Activated T-helper 1 cell treated with Interleukin-2 at 50 U/mL for 16 hours (primary cell): ENCODE data around the gene PDCD5.
"Not testable (repeated sequence)": the region's sequence is repeated elsewhere in the genome, so short reads cannot be mapped to it uniquely, and the experiment has no call there.

ENCODE experiments used
- DNase-seq: peaks from one replicate; pipeline ENCODE4 v3.0.0-alpha.2; 2020; ENCODE audit warnings: low read depth

PDCD5 gene

DNA sequence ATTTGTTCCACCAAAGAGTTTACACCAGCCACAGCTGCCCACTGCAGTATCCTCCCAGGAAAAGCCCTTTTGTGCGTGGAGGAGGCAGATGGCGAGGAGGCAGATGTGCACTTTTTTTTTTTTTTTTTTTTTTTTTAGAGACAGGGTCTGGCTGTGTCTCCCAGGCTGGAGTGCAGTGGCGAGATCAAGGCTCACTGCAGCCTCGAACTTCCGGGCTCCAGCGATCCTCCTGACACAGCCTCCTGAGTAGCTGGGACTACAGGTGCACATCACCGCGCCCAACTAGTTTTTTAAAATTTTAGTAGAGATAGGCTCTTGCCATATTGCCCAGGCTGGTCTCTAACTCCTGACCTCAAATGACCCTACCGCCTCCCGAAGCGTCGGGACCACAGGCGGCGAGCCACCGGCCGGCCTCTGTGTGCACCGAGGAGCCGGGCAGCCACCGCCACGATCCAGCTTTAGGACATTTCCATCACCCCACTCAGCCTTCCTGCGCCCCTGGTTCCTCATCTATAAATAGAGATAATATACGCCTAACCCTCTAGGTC, 563 bp upstream of the PDCD5 start:
- DNase-seq, result no peak

DNA sequence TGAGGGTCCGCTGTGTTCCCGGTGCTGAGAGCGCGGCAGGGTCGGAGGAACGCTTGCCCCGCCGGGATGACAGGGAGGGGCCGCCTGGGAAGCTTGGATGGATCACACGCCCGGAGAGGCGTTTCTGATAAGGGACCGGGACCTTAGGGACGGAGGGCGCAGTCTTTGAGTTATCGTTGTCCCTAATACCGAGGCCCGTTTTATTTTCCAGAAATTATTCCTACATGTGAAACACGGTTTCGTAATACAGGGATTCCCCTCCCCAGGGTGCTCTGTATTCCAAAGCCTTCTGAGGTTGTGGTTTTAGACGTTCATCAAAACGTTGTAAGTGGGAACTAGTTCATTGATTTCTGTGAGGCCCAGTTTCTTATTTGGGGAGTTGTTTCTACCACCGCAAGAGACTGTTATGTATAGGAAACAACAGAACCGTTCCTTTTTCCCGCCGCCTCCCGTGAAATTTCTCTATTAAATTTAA, 752 bp downstream of the PDCD5 start:
- no peak for DNase-seq

DNA sequence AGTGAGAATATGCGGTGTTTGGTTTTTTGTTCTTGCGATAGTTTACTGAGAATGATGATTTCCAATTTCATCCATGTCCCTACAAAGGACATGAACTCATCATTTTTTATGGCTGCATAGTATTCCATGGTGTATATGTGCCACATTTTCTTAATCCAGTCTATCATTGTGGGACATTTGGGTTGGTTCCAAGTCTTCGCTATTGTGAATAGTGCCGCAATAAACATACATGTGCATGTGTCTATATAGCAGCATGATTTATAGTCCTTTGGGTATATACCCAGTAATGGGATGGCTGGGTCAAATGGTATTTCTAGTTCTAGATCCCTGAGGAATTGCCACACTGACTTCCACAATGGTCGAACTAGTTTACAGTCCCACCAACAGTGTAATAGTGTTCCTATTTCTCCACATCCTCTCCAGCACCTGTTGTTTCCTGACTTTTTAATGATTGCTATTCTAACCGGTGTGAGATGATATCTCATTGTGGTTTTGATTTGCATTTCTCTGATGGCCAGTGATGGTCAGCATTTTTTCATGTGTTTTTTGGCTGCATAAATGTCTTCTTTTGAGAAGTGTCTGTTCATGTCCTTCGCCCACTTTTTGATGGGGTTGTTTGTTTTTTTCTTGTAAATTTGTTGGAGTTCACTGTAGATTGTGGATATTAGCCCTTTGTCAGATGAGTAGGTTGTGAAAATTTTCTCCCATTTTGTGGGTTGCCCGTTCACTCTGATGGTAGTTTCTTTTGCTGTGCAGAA, 6.9 kb downstream of the PDCD5 start:
- DNase-seq, result not testable (repeated sequence)

DNA sequence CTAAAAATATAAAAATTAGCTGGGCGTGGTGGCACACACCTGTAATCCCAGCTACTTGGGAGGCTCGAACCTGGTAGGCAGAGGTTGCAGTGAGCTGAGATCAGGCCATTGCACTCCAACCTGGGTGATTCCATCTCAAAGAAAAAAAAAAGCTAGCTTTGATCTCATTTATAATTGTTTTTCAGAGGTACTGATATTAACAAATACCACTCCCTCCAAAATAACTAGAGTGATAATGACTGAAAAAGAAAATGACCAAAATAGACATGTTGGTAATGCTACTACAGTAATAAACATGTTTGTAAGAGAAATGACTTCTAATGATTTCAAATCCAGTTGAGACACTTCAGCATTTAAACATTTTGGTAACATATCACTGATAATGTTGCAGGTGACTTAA, 13.0 kb downstream of the PDCD5 start:
- no peak for DNase-seq

DNA sequence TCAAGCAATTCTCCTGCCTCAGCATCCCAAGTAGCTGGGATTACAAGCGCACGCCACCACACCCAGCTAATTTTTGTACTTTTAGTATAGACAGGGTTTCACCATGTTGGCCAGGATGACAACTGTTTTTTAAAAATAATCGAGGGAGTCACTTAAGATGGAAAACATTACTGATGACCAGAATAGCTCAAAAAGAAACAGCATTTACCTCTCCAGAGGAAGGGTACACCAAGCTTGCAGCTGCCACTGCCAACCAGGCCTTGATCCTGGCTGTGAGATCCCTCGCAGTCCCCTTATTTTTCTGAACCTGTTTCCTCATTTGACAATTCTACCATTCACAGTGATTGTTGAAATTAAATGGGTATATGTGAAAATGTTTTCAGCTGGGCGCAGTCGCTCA, 14.5 kb downstream of the PDCD5 start:
- no peak for DNase-seq

DNA sequence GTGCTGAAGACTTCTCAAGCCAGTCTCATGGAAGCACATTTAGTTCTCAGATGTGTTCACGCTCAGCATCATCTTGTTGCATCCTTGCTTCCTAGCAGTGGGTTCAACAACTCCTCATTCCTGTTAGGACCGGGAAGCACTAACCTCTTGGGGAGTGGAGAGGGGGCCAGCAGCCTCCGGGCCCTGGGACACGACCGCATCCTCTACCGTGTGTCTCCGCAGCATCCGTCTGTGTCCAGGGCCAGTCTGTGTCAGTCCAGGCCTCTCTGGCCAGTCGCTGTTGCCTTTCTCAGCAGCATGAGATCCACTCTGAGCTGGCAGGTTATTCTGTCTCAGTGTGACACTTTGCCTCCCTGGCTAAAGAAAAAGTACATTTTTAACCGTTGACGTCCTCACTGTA, 17.0 kb downstream of the PDCD5 start:
- DNase-seq, result no peak

DNA sequence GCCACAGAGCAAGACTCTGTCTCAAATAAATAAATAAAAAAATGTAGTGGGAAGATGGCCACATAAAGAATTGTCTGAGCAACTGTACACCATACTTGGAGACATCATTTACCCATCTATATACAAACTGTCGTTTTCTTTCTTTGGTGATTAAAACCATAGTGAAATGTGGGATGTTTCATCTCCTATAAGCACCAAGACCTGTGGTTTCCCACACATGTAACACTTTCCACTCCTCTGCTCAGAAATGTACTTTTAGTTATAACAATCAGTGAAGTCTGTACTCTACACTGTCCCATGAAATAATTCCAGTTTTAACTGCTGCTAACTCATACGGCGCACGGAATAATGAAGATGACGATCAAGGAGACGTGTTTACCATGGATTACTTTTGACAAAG, 18.3 kb downstream of the PDCD5 start:
- DNase-seq, result no peak

DNA sequence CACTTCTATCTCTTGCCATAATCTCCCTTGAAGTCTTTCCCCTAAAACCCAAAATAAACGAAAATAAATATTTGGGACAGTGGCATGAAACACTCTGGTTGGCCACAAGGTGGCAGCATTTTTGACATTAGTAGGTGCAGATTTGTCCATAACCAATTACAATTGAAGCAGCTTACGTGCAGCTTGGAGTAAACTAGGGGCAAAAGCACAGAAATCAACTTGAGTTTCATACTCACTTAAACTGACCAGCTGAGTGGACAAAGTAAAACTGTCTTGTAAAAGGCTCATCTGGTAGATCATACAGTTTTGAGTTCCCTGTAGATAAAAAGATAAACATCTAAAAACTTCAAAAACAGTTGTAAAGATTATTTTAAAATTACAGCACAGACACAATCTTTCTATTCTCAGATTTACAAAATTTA, 18.8 kb downstream of the PDCD5 start:
- no peak for DNase-seq

DNA sequence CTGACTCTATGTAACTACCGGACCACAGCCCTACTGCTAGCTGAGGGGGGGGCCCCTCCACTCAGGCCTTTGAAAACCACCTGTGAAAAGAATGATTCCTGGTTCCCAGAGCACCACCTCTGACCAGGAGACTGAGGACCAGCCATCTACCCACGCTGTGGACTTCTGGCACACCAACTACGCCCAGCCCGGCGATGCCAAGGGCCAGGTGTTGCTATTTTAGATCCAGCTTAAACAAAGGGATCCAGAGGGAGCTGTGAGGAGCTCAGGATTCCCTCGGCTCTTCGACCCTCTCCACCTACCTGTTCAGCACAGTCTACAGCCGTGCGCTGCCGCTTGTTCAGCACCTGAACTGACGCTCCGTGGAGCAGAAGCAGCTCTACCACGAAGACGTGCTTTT, 23.0 kb downstream of the PDCD5 start:
- DNase-seq, result no peak

DNA sequence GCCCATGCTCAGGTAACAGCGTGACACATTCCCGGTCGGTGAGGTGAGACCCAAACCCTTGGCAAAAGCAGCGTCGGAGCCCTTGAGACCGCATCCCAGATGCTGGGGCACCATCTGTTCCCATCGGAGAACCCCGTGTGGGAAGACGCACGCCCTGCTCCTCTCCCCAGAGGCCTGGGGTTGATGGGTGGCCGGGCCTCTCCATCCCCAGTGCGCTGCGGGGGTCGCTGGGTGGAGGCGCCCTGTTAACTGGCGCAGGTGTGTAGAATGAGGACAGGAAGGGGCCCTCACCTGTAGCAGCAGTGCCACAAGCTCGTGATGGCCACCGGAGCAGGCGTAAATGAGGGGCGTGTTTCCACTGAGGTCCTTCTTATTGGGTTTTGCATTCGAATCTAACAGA, 24.6 kb downstream of the PDCD5 start:
- no peak for DNase-seq

DNA sequence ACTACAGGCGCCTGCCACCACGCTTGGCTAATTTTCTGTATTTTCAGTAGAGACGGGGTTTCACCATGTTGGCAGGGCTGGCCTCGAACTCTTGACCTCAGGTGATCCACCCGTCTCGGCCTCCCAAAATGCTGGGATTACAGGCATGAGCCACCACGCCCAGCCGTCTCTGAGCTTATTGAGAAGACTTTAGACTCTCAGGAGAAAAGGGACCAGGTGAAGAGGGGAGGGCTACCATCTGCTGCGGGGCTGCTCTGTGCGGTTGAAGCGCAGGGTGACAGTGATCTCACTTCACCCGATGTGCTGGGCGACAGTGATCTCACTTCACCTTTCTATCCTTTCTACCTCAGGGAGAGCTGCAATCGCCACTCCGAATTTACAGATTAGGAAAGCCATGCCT, 25.3 kb downstream of the PDCD5 start:
- no peak for DNase-seq

DNA sequence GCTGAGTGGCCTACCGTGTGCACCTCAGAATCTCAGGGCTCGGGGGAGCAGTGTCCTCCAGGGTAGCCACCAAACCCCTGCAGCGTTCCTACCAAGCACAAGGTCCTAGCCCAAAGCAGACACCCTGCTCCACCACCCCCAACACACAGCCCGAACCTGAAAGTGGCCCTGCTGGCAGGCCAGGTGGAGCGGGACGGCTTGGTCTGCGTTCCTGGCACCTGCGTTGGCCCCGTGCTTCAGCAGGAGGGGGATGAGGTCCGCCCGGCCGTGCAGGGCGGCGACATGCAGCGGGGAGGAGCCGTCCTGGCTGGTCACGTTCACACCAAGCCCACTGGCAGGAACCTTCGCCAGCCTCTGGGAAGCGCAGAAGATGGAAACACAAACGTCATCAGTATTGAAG, 26.5 kb downstream of the PDCD5 start:
- no peak for DNase-seq

DNA sequence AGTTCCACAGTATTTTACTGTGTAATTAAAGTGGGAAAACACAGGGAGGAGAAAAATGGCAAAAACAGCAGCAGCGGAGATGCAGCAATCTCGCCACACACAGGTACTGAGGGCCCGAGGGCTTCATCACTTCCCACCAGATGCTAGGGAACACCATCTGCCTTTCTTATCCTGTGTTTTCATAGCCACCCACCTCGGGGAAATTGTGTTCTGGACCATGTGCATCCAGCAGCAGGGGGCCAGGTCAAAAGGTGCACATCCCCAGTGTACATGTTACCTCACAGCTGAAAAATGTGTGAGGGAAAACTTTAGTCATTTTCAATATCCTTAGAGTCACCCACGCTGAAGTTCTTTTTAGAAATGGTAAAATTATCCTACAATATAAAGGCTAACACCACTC, 30.2 kb downstream of the PDCD5 start:
- DNase-seq, result no peak

DNA sequence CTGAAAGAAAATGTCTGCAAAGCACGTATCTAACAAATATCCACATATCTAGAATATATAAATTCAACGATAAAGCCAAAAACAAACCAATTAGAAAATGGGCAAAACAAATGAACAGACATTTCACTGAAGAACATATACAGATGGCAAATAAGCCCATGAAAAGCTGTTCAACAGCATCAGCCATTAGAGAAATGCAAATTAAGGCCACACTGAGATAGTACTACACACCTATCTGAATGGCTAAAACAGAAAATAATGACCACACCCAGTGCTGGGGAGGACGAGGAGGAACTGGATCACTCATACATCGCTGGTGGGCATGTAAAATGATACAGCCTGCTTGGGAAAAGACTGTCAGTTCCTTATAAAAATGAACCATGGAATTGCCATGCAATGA, 32.0 kb downstream of the PDCD5 start:
- DNase-seq, result no peak

DNA sequence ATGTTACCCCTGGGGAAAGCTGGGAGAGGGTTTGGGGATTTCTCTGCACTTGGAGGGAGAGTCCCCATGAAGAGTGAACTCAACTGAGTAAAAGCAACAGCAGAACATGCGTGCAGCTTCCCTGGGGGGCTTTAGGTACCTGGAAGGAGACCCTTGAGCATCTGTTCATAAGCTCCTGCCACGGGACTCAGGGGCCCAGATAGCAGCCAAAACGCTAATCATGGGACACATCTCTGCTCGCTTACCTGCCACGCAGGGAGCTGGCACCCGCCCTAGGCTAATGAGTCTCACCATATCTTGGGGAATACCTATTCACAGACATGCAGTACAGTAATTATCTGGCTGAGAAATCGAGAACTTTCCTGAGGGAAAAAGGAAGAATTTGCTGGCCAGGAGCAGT, 33.9 kb downstream of the PDCD5 start:
- no peak for DNase-seq

DNA sequence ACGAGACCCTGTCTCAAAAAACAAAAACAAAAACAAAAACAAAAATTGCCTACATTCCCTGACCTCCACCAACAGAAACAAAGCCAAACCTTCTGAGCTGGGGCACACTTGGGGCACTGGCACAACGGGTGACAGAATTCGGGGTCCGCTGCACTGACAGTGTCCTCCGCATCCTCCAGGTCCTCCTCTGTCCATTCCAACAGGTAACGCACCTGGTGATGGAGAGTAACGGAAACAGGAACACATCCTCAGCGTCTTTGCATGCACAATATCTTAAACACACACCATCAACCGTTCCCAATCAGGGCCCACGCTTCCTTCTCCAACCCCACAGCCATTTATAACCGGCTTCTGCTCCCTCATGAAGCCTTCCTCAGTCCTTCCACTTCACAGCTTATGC, 34.6 kb downstream of the PDCD5 start:
- DNase-seq, result no peak

DNA sequence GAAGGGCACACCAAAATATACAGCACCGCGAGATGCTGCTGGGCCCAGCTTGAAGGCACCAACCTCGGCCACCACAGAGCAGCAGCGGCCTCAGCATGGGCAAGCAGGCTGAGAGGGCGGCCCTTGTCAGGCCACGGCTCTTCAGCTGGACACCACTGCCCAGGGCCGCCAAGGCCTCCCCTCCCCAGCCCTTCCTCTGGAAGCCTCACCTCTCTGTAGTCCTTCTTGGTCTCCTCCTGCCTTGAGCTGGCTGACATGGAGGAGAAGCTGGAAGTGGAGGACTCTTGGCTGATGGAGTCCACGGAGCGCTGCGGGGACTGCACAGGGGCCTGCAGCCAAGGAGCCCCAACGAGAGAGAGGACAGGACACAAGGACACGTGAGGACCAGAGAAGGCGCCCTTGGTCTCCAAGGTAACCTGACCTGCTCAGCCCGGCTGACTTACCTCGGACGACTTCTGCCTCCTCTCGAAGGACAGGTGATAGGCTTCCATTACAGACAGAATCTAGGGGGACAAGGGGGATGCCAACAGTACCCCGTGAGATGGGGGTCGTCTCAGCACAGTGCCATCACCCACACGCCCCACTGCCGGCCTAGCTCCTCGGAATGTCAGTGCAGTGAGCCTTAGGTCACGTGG, 38.2 kb downstream of the PDCD5 start:
- DNase-seq, result no peak

DNA sequence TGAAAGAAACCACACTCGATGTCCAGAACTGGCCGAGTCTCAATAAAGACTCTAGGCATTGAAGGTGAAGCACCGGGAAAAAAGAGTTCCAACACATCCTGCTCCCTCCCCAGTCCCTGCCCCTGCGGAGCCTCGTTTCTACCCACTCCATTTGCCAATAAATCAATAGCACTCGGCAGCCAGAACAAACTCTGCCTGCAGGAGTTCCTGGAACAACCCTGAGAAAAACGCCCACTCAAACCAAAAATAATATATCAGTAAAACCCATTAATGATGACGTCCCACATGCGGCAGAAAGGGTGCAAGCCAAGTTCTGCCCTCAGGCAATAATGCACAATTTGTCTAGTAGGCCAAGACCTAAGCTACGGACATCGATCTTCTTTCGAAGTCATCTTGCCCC, 41.0 kb downstream of the PDCD5 start:
- DNase-seq, result no peak

DNA sequence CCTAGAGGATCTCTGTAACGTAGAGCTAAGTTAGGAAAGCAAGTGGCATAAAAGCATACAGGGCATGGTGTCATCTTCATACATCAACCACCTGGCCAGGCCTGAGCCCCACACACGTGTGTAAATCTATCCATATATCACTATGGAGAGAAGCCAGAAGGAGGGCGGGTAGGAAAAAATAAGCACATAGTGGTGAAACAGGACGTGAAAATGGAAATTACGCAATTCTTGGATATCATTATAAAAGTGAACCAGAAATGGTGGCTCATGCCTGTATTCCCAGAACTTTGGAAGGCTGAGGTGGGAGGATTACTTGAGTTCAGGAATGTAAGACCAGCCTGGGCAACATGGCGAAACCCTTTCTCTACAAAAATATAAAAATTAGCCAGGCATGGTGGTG, 43.4 kb downstream of the PDCD5 start:
- DNase-seq, result no peak

DNA sequence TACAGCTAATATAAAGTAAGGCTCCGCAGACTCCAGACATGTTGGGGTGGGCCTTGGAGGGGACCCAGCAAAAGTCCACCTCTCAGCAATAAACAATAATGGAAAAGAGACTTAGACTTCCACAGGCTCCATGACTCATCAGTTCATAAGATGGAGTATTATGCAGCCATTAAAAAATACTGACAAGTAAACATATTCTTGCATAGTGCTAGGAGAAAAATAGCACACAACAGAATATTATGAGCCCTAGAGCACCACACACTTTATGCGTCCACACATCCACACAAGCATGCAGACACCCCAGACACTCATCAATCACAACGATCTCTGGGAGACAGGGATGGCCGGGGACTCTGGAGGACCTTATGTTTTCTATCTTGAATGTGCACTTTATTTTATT, 46.0 kb downstream of the PDCD5 start:
- no peak for DNase-seq

DNA sequence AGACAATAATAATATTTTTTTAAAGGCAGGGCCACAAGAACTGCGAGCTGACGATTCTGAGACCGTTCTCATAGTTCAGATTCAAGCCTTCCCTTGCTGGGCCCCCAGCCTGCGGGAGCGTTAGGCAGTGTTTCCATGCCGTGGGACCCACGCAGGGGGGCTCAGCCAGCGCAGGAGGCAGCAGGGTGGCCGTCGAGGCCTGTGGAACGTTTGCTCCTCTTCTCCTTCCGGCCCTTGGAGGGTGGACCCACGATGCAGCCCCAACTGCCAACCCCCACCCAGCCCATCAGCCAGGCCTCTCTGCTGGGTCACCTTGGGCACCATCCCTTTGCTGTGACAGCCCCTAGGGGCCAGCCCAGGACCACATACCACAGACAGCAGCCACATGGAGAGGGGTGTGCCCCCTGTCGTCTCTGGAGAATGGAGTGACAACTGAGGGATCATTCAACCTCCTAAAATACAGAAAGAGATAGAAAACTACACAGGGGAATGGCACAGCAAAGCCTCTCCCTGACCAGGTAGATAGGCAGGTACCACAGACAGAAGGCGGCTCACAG, 46.8 kb downstream of the PDCD5 start:
- DNase-seq, result no peak

DNA sequence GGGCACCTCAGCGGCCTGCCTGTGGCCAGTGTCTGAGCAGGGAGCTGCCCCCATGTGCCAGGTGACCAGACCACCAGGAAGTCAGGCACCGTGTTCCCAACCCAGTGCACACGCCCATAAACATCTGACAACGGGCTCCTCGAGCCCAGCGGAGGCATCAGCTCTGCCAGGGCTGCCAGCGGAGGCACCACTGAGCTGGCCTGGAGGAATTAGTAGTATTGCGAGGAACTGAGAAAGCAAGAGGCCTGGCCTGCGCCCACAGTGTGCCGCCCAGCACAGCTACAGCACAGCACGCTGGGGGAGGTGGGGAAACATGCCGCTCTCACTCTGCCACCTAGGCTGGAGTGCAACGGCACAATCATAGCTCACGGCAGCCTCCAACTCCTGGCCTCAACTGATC, 49.3 kb downstream of the PDCD5 start:
- no peak for DNase-seq

DNA sequence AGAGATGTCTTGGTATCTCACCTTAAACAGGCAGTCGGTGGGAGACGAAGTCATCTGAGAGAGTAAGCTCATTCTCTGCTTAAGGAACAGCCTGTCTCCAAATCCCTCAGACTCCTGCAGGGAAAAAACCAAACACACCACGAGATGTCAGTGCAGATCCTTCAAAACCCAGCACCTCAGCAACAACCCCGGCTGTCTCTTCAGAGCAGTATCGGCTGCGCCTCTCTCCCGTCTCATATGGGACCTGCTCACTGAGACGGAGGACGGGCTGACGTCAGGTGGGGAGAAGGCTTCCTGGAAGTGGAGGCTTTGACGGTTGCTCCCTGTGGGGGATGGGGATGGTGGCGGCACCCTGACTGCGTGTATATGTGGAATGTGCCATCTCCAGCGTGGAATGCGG, 50.4 kb downstream of the PDCD5 start:
- DNase-seq, result no peak
